Ovary (tissue), 9 donors: Measurements from ENCODE around the gene HASPIN. TPM values are rescaled to one million over a fixed set of nuclear protein-coding genes. Genes with fewer than 3 reads are reported as not detected.

Source experiments
- DNase-seq, 5 donors: peaks; one replicate each; pipeline ENCODE4 v3.0.0-alpha.2; 2019 to 2020
- H3K27ac ChIP-seq, 2 donors: fragments of 200-600 bp; one replicate each; pipeline versions ENCODE4 v1.5.1 to v1.8.0; 2019 to 2022
- H3K27me3 ChIP-seq: fragments of 200-600 bp; one replicate; pipeline ENCODE4 v1.8.0; 2022
- H3K36me3 ChIP-seq: fragments of 200-600 bp; sonication (generic); one replicate; pipeline ENCODE4 v1.5.1; 2019
- H3K4me1 ChIP-seq: one replicate; pipeline ENCODE4 v1.8.1; 2013; ENCODE audit warnings: mild to moderate bottlenecking, moderate library complexity; ENCODE audit not compliant: insufficient read depth
- H3K4me3 ChIP-seq: fragments of 200-600 bp; sonication (generic); one replicate; pipeline ENCODE4 v1.5.1; 2017
- H3K9me3 ChIP-seq, 2 donors: fragments of 200-600 bp in 1 of 2; sonication (generic) in 1 of 2; one replicate each; pipeline versions ENCODE4 v1.5.1 to v1.8.1; 2013 to 2019; ENCODE audit warnings: mild to moderate bottlenecking in 1 of 2, moderate library complexity in 1 of 2
- CTCF ChIP-seq, 3 donors: fragments of 450-650 bp in 2 of 3; fragments of 200-600 bp in 1 of 3; IDR thresholded peaks; one replicate each; pipeline versions ENCODE4 v1.5.1 to v1.8.0; 2016 to 2022; ENCODE audit warnings: antibody characterized with exemption in 3 of 3, mild to moderate bottlenecking in 1 of 3
- EP300 ChIP-seq: sonication (generic); formaldehyde crosslinking; IDR thresholded peaks from one replicate; pipeline ENCODE4 v1.6.1; 2017; ENCODE audit warnings: antibody characterized with exemption
- POLR2A ChIP-seq: fragments of 450-650 bp; IDR thresholded peaks from one replicate; pipeline ENCODE4 v1.6.1; 2017; ENCODE audit warnings: antibody characterized with exemption, mild to moderate bottlenecking, moderate library complexity
- WGBS, 3 donors: extraction: QIAGEN DNeasy Blood & Tissue Kit in 1 of 3; methylation state at CpG; one replicate each; pipeline versions ENCODE4 v1.1.5 to v1.1.7; 2013 to 2017; 5-methylcytosine and 5-hydroxymethylcytosine counted together
- intact Hi-C, 4 donors: fragments of 100-400 bp; cut with DNase I; formaldehyde crosslinking; loops; one replicate each; pipeline versions ENCODE4 v1.11.0 to v1.15.1; 2022 to 2023
- polyA plus RNA-seq, 2 donors: library from polyadenylated mRNA; stranded (reverse); fragments of 200-250 nt in 1 of 2; fragments of 350-450 nt in 1 of 2; fragmentation: Illumina TruSeq in 1 of 2; extraction: RNeasy Lipid Tissue Mini Kit (QIAGEN cat#74804) in 1 of 2; gene quantifications; one replicate each; pipeline ENCODE4 v1.2.3, GENCODE V29; 2013 to 2014
- total RNA-seq, 7 donors: library from RNA; depleted of rRNA in 2 of 7; stranded (reverse); fragments of >200 nt in 2 of 7; fragmentation: NEBNext Ultra II Directional in 3 of 7; extraction: Animal tissue kit (Norgen Biotek cat#: 25700) in 3 of 7; gene quantifications; one replicate each; pipeline versions ENCODE4 v1.1.0 to v1.2.4, GENCODE V29; 2016 to 2023
- donor health status: DM: no; HTN: no; CAD: no; lungs with moderate emphysema.
- donor health status: DM: no; HTN: no; CAD: no.
- donor health status: Bipolar disorder and iron deficiency.
- donor health status: DM: yes; HTN: yes; CAD: no.
- donor health status: DM: no; HTN: no; CAD: no.
- donor health status: DM: yes; HTN: yes; CAD: no.

The HASPIN gene
- total and polyA plus RNA-seq, 9 donors: 0.10 to 0.92 (median 0.25) TPM; not detected in 1

DNA sequence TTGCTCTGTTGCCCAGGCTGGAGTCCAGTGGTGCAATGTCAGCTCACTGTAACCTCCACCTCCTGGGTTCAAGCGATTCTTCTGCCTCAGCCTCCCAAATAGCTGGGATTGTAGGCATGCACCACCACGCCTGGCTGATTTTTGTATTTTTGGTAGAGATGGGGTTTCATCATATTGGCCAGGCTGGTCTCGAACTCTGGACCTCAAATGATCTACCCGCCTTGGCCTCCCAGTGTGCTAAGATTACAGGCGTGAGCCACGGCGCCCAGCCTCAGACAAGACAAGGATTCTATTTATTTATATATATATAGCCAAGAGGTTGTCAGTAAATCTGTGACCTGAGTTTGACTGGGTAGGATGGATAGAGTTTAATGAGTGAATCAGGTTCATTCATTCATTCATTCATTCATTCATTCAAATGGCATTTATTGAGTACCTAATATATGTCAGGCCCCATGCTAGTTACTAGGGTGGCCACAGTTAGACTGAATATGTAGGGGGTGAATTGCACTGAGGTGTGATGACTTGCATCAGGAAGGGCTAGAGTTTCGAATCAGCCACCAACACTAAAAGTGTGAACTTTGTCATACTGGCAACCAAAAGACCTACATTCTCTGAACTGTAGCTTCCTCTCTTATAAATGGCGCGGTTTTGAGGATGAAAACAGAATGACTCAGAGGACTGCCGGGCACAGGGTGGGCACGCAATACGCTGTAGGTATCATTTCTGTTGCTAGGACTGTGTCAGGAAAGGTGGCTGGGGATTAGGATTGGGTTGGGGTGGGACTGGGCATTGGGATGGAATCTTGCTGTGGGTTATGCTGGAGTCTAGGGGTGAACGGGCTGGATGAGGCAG lies 39.4 kb downstream of the HASPIN start:
- TF ChIP-seq EP300 (no peak), CTCF (IDR thresholded peaks at IDR 0.05) (no peak), POLR2A (no peak)
- intact Hi-C loops: no loop called here
- Histone ChIP-seq H3K27ac (no peak overlapping the region), H3K9me3 (no peaks in the 10 kb centered on the region), H3K27me3 (no peaks in the 10 kb centered on the region), H3K4me1 (no peaks in the 10 kb centered on the region), H3K4me3 (no peak overlapping the region), H3K36me3 (no peaks in the 10 kb centered on the region)
- WGBS, 3 donors: 92 to 94% (median 93%) methylated on average over 14 of the region's 14 CpGs
- no peak for DNase-seq

- H3K36me3 ChIP-seq: no peaks in the 10 kb centered on the region
- no peak overlapping the region for H3K4me3 ChIP-seq
- no peak overlapping the region for H3K27ac ChIP-seq
- DNase-seq: no peak
- no peaks in the 10 kb centered on the region for H3K4me1 ChIP-seq
- no peaks in the 10 kb centered on the region for H3K27me3 ChIP-seq
- TF ChIP-seq POLR2A: no peak
- no peak for TF ChIP-seq EP300
- no peak for TF ChIP-seq CTCF (IDR thresholded peaks at IDR 0.05)
- 55 to 68% (median 59%) methylated on average over 3 of the region's 3 CpGs for WGBS, 3 donors
- intact Hi-C loops: no loop called here
- no peaks in the 10 kb centered on the region for H3K9me3 ChIP-seq
Observed at GRCh38 chr17:3763777-3764170, 40.1 kb downstream of the HASPIN start.

- H3K27ac ChIP-seq: no peak overlapping the region
- WGBS, 3 donors: 86 to 93% (median 88%) methylated on average over 9 of the region's 9 CpGs
Observed at GRCh38 chr17:3765981-3766380, 42.3 kb downstream of the HASPIN start.

DNA sequence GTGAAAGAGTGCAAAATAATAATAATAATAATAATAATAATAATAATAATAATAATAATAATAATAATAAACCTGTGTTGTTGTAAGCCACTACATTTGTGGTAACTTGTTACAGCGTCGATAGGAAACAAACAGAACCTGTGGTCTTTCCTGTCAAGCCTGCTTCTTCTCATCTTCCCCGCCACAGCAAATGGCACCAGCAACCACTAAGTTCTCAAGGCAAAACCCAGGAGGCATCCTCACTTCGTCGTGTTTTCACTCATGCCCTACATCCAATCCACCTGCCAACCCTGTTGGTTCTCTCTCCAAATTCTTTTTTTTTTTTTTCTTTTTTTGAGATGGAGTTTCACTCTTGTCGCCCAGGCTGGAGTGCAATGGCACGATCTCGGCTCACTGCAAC lies 43.1 kb downstream of the HASPIN start:
- intact Hi-C loops: no loop called here
- 92 to 97% (median 96%) methylated on average over 8 of the region's 8 CpGs for WGBS, 3 donors
- no peaks in the 10 kb centered on the region for H3K27me3 ChIP-seq
- H3K36me3 ChIP-seq: no peaks in the 10 kb centered on the region
- no peak overlapping the region for H3K4me3 ChIP-seq
- H3K9me3 ChIP-seq: no peaks in the 10 kb centered on the region
- TF ChIP-seq CTCF (IDR thresholded peaks at IDR 0.05): no peak
- no peak for TF ChIP-seq POLR2A
- TF ChIP-seq EP300: no peak
- H3K27ac ChIP-seq: no peak overlapping the region
- DNase-seq: no peak
- H3K4me1 ChIP-seq: no peaks in the 10 kb centered on the region

More at GRCh38 chr17:3765981-3766380, 42.3 kb downstream of the HASPIN start:
- no peaks in the 10 kb centered on the region for H3K36me3 ChIP-seq
- TF ChIP-seq EP300: no peak
- no peak for TF ChIP-seq POLR2A
- no peak for TF ChIP-seq CTCF (IDR thresholded peaks at IDR 0.05)
- no peaks in the 10 kb centered on the region for H3K27me3 ChIP-seq
- H3K9me3 ChIP-seq: no peaks in the 10 kb centered on the region
- H3K4me1 ChIP-seq: no peaks in the 10 kb centered on the region
- intact Hi-C loops: no loop called here
- no peak for DNase-seq
- no peak overlapping the region for H3K4me3 ChIP-seq
